ENCODE measurements around the gene RPL36.
"Not testable (repeated sequence)": the region's sequence is repeated elsewhere in the genome, so short reads cannot be mapped to it uniquely, and the experiment has no call there.

Gene RPL36

GRCh38 chr19:5674714-5675113, 15.4 kb upstream of the RPL36 start:
- no peak for DNase-seq (ENCODE audit: low read depth in 2 of 2)

- DNase-seq (ENCODE audit: low read depth in 2 of 2), result no peak
Measured at GRCh38 chr19:5676105-5676771, 13.9 kb upstream of the RPL36 start.

GRCh38 chr19:5676772-5677105, 13.4 kb upstream of the RPL36 start:
- DNase-seq (ENCODE audit: low read depth in 2 of 2), result no peak

- DNase-seq (ENCODE audit: low read depth in 2 of 2), result no peak
Measured at GRCh38 chr19:5677136-5677535, 13.0 kb upstream of the RPL36 start.

- no peak for DNase-seq (ENCODE audit: low read depth in 2 of 2)
Measured at GRCh38 chr19:5677580-5677979, 12.5 kb upstream of the RPL36 start.

- DNase-seq (ENCODE audit: low read depth in 2 of 2), result no peak
Measured at GRCh38 chr19:5678071-5678718, 11.9 kb upstream of the RPL36 start.

GRCh38 chr19:5679289-5680083, 10.6 kb upstream of the RPL36 start:
- no peak for DNase-seq (ENCODE audit: low read depth in 2 of 2)

- no peak for DNase-seq (ENCODE audit: low read depth in 2 of 2)
Measured at GRCh38 chr19:5680084-5680436, 10.0 kb upstream of the RPL36 start.

- DNase-seq (ENCODE audit: low read depth in 2 of 2), result peak; percentile 95
Measured at GRCh38 chr19:5680437-5681368, 9.4 kb upstream of the RPL36 start, which contains the start of the genes HSD11B1L and MICOS13. Gene HSD11B1L (plus strand): TSS chr19:5681027. CDS start chr19:5684833, 3,806 bp downstream. Gene MICOS13 (minus strand): TSS chr19:5680516. CDS start chr19:5680486, 30 bp downstream.

- no peak for DNase-seq (ENCODE audit: low read depth in 2 of 2)
Measured at GRCh38 chr19:5681391-5682106, 8.5 kb upstream of the RPL36 start.

GRCh38 chr19:5682107-5682482, 8.0 kb upstream of the RPL36 start:
- DNase-seq (ENCODE audit: low read depth in 2 of 2), result no peak

GRCh38 chr19:5683177-5683886, 6.8 kb upstream of the RPL36 start:
- DNase-seq (ENCODE audit: low read depth in 2 of 2), result no peak

- DNase-seq (ENCODE audit: low read depth in 2 of 2), result no peak
Measured at GRCh38 chr19:5684694-5685430, 5.2 kb upstream of the RPL36 start.

- DNase-seq (ENCODE audit: low read depth in 2 of 2), result no peak
Measured at GRCh38 chr19:5686326-5686646, 3.8 kb upstream of the RPL36 start.

- peak; percentile 100 for DNase-seq (ENCODE audit: low read depth in 2 of 2)
Measured at GRCh38 chr19:5686647-5687359, 3.3 kb upstream of the RPL36 start.

GRCh38 chr19:5687360-5688198, 2.5 kb upstream of the RPL36 start:
- DNase-seq (ENCODE audit: low read depth in 2 of 2), result no peak

GRCh38 chr19:5688262-5688881, 1.7 kb upstream of the RPL36 start:
- not testable (repeated sequence) for DNase-seq (ENCODE audit: low read depth in 2 of 2)

All from activated CD4-positive, alpha-beta T cell treated with anti-CD3 and anti-CD28 coated beads for 24 hours (primary cell).